Measurements from ENCODE around the gene SPIB.

Gene SPIB

DNA sequence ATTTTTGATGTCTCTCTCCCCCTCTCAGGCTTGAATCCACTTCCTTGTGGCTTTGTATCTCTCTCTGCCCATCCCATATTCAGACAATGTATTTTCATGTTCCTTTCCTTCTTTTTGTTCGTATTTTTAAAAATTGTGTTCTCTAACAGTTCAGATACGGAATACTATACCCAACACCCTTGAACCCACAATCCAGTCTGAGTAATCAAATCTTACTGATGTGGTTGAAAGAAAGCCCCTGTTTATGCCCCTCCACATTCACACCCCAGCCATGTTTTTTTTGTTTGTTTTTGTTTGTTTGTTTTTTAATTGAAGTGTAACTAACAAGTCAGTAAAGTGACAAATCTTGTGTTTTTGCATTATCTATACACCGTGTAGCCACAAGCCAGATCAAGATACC is 1.4 kb downstream of the SPIB start:
- no peak for DNase-seq
- Mint-ChIP-seq H3K36me3 (ENCODE audit: low read depth) (peaks cover 18% of the 10 kb centered on the region), H3K9me3 (no peaks in the 10 kb centered on the region), H3K4me1 (peaks cover 16% of the 10 kb centered on the region), H3K4me3 (peak overlapping the region; percentile 59), H3K27me3 (peaks cover 19% of the 10 kb centered on the region), H3K27ac (no peak overlapping the region)
- ATAC-seq = no peak

DNA sequence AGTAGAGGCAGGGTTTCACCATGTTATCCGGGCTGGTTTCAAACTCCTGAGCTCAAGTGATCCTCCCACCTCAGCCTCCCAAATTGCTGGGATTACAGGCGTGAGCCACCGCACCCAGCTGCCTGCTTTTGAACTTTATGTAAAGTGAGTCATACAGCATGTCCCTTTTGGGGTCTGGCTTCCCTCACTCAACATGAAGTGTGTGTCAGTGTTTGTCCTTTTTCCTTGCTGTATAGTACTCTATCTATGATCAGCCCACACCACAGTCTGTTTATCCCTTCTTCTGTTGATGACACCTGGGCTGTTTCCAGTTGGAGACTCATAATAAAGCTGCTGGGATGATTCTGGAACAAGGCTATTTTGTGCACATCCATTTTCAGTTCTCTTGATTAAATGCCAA is 2.1 kb downstream of the SPIB start:
- Mint-ChIP-seq H3K4me1 (peaks cover 16% of the 10 kb centered on the region), H3K9me3 (no peaks in the 10 kb centered on the region), H3K27ac (no peak overlapping the region), H3K36me3 (ENCODE audit: low read depth) (peaks cover 18% of the 10 kb centered on the region), H3K4me3 (peak overlapping the region; percentile 7), H3K27me3 (peaks cover 19% of the 10 kb centered on the region)
- no peak for ATAC-seq
- DNase-seq = no peak

DNA sequence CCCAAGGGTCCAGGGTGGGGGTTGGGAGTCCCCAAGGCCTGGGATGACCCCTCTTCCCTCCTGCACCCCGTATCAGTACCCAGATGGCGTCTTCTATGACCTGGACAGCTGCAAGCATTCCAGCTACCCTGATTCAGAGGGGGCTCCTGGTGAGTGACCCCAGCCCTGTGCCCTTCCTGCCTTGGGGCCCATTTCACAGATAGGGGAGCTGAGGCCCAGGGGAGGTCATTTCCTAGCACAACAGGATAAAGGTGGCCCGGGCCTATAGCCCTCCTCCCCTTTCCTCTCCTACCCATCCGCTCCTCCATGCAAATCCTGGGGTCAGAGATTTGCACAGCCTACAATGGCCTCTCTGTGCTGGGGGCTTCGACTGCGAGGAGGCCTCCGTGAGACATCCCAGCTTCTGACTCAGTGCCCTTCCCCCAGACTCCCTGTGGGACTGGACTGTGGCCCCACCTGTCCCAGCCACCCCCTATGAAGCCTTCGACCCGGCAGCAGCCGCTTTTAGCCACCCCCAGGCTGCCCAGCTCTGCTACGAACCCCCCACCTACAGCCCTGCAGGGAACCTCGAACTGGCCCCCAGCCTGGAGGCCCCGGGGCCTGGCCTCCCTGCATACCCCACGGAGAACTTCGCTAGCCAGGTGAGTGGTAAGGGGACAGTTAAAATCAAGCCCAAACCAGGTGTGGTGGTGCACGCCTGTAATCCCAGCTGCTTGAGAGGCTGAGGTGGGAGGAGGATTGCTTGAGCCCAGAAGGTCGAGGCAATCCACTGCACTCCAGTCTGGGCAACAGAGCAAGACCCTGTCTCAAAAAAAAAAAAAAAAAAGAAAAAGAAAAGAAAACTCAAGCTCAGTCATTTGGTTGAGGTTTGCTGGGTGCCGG is 3.9 kb downstream of the SPIB start:
- Mint-ChIP-seq H3K27me3 (peaks cover 19% of the 10 kb centered on the region), H3K4me3 (no peak overlapping the region), H3K36me3 (ENCODE audit: low read depth) (peaks cover 18% of the 10 kb centered on the region), H3K4me1 (peaks cover 16% of the 10 kb centered on the region), H3K27ac (no peak overlapping the region), H3K9me3 (no peaks in the 10 kb centered on the region)
- ATAC-seq = no peak
- no peak for DNase-seq

- H3K9me3 Mint-ChIP-seq = no peaks in the 10 kb centered on the region
- no peak overlapping the region for H3K27ac Mint-ChIP-seq
- H3K36me3 Mint-ChIP-seq (ENCODE audit: low read depth) = peaks cover 15% of the 10 kb centered on the region
- peaks cover 19% of the 10 kb centered on the region for H3K27me3 Mint-ChIP-seq
- DNase-seq = no peak
- peaks cover 13% of the 10 kb centered on the region for H3K4me1 Mint-ChIP-seq
- no peak for ATAC-seq
- no peak overlapping the region for H3K4me3 Mint-ChIP-seq
Observed at GRCh38 chr19:50423279-50424113, 4.8 kb downstream of the SPIB start.

DNA sequence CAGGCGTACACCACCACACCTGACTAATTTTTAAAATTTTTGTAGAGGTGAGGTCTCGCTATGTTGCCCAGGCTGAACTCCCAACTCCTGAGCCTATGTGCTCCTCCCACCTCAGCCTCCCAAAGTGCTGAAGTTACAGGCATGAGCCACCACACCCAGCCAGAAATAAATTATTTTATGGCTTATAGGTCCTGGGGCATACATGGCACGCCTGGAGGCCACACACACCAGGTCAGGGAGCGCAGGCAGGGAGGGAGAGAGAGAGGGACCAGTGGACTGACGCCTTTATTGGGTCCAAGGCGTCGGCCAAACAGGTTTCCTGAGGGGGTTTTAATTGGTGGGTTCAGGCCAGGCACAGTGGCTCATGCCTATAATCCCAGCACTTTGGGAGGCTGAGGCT is 6.8 kb downstream of the SPIB start:
- no peak overlapping the region for H3K27ac Mint-ChIP-seq
- H3K9me3 Mint-ChIP-seq = no peaks in the 10 kb centered on the region
- H3K4me3 Mint-ChIP-seq = no peak overlapping the region
- peaks cover 7% of the 10 kb centered on the region for H3K36me3 Mint-ChIP-seq (ENCODE audit: low read depth)
- H3K27me3 Mint-ChIP-seq = peaks cover 11% of the 10 kb centered on the region
- peaks cover 7% of the 10 kb centered on the region for H3K4me1 Mint-ChIP-seq
- ATAC-seq (no peak), DNase-seq (no peak)

GRCh38 chr19:50427318-50427925 is 8.7 kb downstream of the SPIB start:
- Mint-ChIP-seq H3K4me1 (peaks cover 20% of the 10 kb centered on the region), H3K36me3 (ENCODE audit: low read depth) (no peaks in the 10 kb centered on the region), H3K27me3 (peaks cover 13% of the 10 kb centered on the region), H3K27ac (no peak overlapping the region), H3K9me3 (no peaks in the 10 kb centered on the region), H3K4me3 (no peak overlapping the region)
- ATAC-seq (no peak), DNase-seq (no peak)

DNA sequence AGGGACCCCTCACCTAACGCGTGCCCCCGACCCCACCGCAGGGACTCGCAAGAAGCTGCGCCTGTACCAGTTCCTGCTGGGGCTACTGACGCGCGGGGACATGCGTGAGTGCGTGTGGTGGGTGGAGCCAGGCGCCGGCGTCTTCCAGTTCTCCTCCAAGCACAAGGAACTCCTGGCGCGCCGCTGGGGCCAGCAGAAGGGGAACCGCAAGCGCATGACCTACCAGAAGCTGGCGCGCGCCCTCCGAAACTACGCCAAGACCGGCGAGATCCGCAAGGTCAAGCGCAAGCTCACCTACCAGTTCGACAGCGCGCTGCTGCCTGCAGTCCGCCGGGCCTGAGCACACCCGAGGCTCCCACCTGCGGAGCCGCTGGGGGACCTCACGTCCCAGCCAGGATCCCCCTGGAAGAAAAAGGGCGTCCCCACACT is 9.3 kb downstream of the SPIB start:
- H3K27me3 Mint-ChIP-seq = peaks cover 18% of the 10 kb centered on the region
- no peak overlapping the region for H3K4me3 Mint-ChIP-seq
- DNase-seq (peak; percentile 41), ATAC-seq (no peak)
- peaks cover 22% of the 10 kb centered on the region for H3K4me1 Mint-ChIP-seq
- no peaks in the 10 kb centered on the region for H3K36me3 Mint-ChIP-seq (ENCODE audit: low read depth)
- H3K27ac Mint-ChIP-seq = no peak overlapping the region
- H3K9me3 Mint-ChIP-seq = no peaks in the 10 kb centered on the region

- no peak overlapping the region for H3K4me3 Mint-ChIP-seq
- ATAC-seq = no peak
- H3K4me1 Mint-ChIP-seq = peaks cover 26% of the 10 kb centered on the region
- no peak overlapping the region for H3K27ac Mint-ChIP-seq
- no peaks in the 10 kb centered on the region for H3K36me3 Mint-ChIP-seq (ENCODE audit: low read depth)
- H3K9me3 Mint-ChIP-seq = no peaks in the 10 kb centered on the region
- peaks cover 22% of the 10 kb centered on the region for H3K27me3 Mint-ChIP-seq
- no peak for DNase-seq
Observed at GRCh38 chr19:50428772-50429463, 10.2 kb downstream of the SPIB start.

DNA sequence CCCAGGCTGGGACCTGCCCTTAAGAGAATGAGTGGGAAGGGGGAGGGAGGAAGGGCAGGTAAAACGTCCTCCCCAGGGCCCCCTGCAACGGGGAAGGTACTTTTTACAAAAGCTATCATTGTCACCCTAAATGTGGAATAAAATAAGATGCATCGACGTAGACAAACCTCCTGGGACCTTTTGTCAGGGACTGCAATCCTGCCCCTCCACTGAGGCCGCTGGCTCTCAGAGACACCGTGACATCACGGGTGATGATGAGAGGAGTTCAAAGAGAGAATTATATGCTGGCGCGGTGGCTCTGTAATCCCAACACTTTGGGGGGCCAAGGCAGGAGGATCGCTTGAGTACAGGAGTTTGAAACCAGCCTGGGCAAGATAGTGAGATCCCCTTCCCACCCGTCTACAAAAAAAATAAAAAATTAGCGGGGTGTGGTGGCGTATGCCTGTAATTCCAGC is 12.2 kb downstream of the SPIB start:
- peak overlapping the region; percentile 70 for H3K27ac Mint-ChIP-seq
- peak overlapping the region; percentile 79 for H3K4me3 Mint-ChIP-seq
- H3K36me3 Mint-ChIP-seq (ENCODE audit: low read depth) = no peaks in the 10 kb centered on the region
- DNase-seq = no peak
- H3K27me3 Mint-ChIP-seq = peaks cover 22% of the 10 kb centered on the region
- no peak for ATAC-seq
- peaks cover 29% of the 10 kb centered on the region for H3K4me1 Mint-ChIP-seq
- H3K9me3 Mint-ChIP-seq = no peaks in the 10 kb centered on the region

GRCh38 chr19:50431343-50432220 is 12.8 kb downstream of the SPIB start:
- peaks cover 22% of the 10 kb centered on the region for H3K27me3 Mint-ChIP-seq
- H3K9me3 Mint-ChIP-seq = no peaks in the 10 kb centered on the region
- H3K27ac Mint-ChIP-seq = peak overlapping the region; percentile 70
- H3K4me3 Mint-ChIP-seq = peak overlapping the region; percentile 79
- no peaks in the 10 kb centered on the region for H3K36me3 Mint-ChIP-seq (ENCODE audit: low read depth)
- H3K4me1 Mint-ChIP-seq = peaks cover 29% of the 10 kb centered on the region
- peak; percentile 90 for DNase-seq
- peak; percentile 93 for ATAC-seq

GRCh38 chr19:50432221-50433028 is 13.7 kb downstream of the SPIB start, which contains the start of gene MYBPC2:
TSS of gene MYBPC2 (plus strand) at chr19:50432892. CDS start at chr19:50432954, 62 bp downstream.
- Mint-ChIP-seq H3K27ac (peak within 1 kb of the TSS; percentile 70), H3K36me3 (ENCODE audit: low read depth) (no peaks in the 10 kb centered on the region), H3K4me1 (peaks cover 29% of the 10 kb centered on the region)

DNA sequence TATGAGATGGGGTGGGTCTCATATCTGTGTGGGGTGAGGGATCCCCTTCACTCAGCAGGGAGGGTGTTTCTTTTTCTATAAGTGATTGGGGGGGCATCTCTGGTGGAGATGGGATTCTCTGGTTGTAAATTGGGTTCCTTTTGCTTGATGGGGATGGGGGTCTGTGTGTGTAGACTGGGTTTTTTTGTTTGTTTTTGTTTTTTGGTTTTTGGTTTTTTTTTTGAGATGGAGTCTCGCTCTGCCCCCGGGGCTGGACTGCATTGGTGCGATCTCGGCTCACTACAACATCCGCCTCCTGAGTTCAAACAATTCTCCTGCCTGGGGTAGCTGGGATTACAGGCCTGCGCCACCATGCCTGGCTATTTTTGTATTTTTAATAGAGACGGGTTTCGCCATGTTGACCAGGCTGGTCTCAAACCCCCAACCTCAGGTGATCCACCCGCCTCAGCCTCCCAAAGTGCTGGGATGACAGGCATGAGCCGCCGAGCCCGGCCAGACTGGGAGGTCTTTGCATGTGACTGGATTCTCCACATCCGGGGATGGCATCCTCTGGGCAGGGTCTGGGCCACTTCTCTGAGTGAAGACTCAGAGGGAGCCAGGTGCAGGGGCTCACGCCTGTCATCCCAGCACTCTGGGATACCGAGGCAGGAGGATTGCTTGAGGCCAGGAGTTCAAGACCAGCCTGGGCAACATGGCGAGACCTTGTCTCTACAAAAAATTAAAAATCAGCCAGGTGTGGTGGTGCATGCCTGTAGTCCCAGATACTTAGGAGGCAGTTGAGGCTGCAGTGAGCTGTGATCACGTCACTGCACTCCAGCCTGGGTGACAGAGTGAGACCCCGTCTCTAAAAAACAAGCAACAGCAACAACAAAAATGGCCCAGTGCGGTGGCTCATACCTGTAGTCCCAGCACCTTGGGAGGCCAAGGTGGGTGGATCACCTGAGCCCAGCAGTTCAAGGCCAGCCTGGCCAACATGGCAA is 14.8 kb downstream of the SPIB start:
- no peak for DNase-seq
- Mint-ChIP-seq H3K4me3 (peak overlapping the region; percentile 51), H3K36me3 (ENCODE audit: low read depth) (no peaks in the 10 kb centered on the region), H3K9me3 (no peaks in the 10 kb centered on the region), H3K4me1 (peaks cover 29% of the 10 kb centered on the region), H3K27me3 (peaks cover 27% of the 10 kb centered on the region), H3K27ac (no peak overlapping the region)
- ATAC-seq = no peak

More at GRCh38 chr19:50432221-50433028, 13.7 kb downstream of the SPIB start, which contains the start of gene MYBPC2:
- peaks cover 22% of the 10 kb centered on the region for H3K27me3 Mint-ChIP-seq
- H3K4me3 Mint-ChIP-seq = peak within 1 kb of the TSS; percentile 79
- DNase-seq = no peak
- no peak for ATAC-seq
- no peaks in the 10 kb centered on the region for H3K9me3 Mint-ChIP-seq
